Inferior parietal cortex (tissue), 1 donor: ENCODE results near the gene ZNF593OS.

Source experiments
- DNase-seq: peaks from one replicate; pipeline ENCODE4 v3.0.0-alpha.2; 2016; ENCODE audit errors: extremely low spot score

The ZNF593OS gene

DNA sequence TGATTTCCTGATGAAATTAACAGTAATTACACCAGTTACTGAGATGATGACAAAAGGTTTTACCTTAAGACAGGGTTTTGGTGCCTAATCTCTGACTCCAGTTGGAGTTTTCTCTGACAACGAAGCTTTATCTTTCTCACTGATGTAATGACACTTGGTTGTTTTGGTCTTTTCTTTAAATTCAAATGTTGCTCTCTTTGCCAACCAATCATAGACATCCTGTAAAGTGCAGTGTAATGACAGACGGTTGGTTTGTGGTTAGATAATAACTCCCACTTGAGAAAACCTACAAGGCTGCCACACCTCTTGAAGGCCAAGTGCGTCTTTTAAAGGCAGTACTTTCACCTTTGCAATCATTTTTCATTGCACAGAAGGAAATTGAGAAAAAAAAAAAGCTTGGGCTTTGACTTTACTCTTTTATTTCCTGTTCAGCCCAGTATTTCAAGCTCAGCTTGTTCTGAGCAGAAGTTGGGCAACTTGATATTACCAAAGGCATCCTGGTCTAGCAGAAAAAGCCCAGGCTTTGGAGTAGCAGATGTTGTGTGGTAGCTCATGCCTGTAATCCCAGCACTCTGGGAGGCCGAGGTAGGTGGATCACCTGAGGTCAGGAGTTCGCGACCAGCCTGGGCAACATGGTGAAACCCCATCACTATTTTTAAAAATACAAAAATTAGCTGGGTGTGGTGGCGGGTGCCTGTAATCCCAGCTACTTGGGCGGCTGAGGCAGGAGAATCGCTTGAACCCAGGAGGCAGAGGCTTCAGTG is 45.1 kb downstream of the ZNF593OS start:
- peak; percentile 67 for DNase-seq

DNA sequence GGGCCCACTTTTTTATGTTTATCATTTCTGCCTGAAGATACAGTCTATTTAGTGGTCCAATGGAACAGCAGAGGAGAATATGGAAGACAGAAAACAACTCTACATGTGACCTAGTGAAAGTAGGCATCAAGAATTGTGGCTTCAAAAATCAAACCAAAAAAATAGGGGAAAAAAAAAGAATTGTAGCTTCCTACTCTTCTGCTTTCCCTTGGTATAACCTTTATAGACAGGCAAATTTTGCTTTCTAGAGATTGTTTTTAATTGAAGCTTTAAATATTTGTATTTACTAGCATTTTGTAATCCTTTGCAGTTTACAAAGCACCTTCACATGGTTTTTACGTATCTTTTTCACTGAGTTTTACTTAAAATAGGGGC is 45.7 kb downstream of the ZNF593OS start:
- no peak for DNase-seq

DNA sequence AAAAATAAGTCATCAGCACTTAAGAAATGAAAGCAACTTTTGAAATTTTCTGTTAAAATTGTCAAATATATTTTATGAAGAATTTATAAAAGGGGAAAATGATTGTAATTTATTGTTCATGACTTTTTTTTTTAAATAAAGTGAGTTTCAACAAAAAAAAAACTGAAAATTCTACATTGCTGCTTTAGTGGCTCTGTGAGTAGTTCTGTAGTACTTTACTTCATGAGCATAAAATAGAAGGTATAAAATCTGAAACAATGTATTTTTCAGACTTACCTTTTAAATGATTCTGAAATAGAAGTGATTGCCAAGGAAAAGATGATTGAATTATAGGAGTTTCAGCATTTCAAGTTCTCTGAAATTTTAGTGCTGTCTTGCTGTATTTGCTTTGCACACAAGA is 46.2 kb downstream of the ZNF593OS start:
- no peak for DNase-seq

DNA sequence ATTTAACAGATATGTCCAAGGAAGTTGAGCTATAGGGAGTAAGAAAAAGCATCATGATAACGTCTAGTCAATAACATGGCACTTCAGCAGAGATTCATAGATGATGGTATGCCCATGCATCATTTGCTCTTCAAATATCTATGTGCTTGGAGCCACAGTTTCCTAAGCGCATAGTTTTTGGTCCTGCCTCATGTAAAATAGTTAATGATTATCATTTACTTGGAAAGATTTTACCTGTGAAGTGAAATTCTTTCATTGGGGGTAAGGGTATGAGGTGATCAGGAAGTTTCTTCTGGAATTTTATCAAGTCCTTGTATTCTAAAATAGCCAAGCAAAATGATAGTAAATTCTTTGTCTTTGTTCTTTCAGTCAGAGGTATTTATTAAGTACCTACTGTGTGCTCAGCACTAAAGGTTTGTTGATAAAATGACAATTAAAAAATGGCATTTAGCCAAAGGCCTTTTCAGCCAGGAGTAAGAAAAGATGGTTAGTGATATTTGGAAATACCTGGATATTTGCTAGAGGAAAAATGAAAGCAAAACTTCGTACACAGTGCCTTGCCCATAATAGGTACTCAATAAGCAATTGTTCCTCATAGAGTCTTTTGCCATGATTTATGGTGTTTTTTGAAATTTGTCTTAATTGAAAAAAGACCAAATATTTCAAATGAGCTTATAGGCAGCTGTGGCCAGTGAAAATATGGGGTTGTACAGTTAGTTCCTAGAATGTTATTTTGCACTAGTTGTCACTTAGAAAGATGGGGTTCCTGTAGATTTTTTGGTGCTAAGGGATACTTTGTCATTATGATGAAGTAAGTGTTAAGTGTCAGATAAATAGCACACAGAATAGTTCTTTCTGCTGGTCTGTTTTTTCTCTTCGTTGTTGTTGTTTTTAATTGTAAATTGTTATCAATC is 47.0 kb downstream of the ZNF593OS start:
- DNase-seq, result no peak

DNA sequence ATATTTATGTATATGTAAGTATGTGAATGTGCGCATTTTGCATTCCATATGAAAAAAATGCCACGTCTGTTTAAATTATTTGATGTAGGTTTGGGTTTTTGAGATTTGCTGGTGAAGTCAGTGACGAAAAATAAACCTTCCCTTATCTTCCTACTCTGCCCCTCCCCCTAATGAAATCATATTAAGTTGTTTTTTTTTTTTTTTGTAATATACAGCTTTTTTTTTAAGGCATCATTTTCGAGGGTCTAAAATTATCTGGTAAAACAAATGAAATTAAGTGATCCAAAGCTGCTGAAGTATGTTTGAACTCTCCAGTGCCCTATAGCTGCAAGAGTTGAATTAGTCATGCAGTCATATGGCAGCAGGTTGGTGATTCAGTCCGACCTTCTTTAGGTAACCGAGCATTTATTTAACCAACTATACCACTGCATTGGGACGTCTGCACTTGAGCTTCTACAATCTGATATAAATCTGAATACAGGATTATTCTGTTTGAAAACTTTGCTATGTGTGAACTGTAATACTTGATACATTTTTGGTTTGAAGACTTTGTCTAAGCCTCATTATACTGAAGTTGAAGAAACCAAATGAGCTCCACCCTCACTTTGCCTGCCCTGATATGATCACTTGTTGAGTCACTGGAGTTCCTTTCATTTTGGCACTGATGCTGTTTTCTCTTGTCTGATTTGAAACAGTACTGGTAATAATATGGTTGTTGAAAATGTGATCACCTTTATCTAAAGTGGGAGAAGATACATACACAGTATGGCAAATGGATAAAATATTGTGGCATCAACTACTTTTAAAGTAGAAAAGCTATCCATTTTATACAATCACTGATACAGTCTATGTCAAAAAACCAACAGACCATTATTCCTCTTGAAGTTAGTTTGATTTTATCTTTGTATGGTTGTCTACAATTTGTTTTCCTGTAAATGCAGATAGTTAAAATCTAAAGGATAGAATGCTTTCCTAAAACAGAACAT is 48.4 kb downstream of the ZNF593OS start:
- no peak for DNase-seq

DNA sequence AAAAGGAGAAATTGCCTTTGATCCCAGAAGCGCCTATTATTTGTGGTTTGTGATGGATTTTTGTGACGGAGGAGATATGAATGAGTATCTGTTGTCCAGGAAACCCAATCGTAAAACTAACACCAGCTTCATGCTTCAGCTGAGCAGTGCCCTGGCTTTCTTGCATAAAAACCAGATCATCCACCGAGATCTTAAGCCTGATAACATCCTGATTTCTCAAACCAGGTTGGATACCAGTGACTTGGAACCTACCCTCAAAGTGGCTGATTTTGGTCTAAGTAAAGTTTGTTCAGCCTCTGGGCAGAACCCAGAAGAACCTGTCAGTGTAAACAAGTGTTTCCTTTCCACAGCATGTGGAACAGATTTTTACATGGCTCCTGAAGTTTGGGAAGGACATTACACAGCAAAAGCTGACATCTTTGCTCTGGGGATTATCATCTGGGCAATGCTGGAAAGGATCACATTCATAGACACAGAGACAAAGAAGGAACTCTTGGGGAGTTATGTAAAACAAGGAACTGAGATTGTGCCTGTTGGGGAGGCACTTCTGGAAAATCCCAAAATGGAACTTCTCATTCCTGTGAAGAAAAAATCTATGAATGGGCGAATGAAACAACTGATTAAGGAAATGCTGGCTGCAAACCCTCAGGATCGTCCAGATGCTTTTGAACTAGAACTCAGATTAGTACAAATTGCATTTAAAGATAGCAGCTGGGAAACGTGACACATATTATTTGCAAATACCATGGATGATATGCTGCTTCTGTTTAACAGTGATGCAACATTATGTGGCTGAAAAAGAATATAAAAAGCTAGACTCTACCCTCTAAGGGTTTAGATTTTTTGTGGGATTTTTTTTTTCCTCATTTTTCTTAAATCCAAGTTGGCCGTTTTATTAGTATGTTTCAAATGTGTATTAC is 49.5 kb downstream of the ZNF593OS start:
- no peak for DNase-seq

DNA sequence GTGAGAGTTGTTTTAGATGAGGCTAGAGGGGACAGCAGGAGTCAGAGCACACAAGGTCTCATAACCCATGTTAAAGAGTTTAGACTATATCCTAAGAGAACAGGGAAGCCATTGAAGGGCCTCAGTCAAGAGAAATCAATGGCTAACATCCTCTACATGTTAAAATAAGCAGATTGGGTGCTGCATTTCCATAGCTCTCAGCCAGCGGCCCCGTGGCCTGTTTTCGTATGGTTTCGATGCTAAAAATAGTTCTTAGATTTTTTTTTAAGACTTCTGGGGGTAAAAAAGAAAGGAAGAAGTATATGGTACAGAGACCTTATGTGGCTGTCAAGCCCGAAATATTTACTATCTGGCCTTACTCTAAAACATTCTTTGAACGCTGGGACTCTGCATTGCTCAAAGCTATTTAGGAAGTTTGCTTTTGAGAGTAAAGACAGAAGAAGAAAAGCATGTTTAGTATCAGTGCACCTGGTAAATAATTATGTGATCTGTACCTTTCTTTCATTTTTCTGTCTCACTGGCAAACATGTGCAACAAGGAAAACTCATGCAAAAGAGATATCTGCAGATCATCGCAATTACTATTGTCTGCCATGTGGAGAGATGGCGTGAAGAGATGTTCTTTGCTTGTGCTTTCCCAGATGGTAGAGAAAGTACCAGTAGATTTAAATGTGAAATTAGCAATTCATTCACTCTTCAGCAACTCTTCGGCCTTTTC is 51.6 kb downstream of the ZNF593OS start:
- DNase-seq, result no peak
